Activated naive CD8-positive, alpha-beta T cell (primary cell): ENCODE measurements around the gene DPH5.
A peak's percentile ranks its signal among the peaks of the same experiment; 100 is the strongest.
"Not testable (repeated sequence)": the region's sequence is repeated elsewhere in the genome, so short reads cannot be mapped to it uniquely, and the experiment has no call there.

Experiments used
- H3K27ac Mint-ChIP-seq: one replicate; pipeline ENCODE4 v1.8.0; 2021; ENCODE audit warnings: mixed read lengths
- H3K27me3 Mint-ChIP-seq: one replicate; pipeline ENCODE4 v1.8.0; 2021; ENCODE audit warnings: mixed read lengths
- H3K36me3 Mint-ChIP-seq: one replicate; pipeline ENCODE4 v1.8.0; 2021; ENCODE audit warnings: mixed read lengths
- H3K4me1 Mint-ChIP-seq: one replicate; pipeline ENCODE4 v1.8.0; 2021; ENCODE audit warnings: low read depth, mixed read lengths
- H3K4me3 Mint-ChIP-seq: one replicate; pipeline ENCODE4 v1.8.0; 2021; ENCODE audit warnings: mild to moderate bottlenecking, mixed read lengths
- H3K9me3 Mint-ChIP-seq: one replicate; pipeline ENCODE4 v1.8.0; 2021; ENCODE audit warnings: low read depth, mixed read lengths

The DPH5 gene

DNA sequence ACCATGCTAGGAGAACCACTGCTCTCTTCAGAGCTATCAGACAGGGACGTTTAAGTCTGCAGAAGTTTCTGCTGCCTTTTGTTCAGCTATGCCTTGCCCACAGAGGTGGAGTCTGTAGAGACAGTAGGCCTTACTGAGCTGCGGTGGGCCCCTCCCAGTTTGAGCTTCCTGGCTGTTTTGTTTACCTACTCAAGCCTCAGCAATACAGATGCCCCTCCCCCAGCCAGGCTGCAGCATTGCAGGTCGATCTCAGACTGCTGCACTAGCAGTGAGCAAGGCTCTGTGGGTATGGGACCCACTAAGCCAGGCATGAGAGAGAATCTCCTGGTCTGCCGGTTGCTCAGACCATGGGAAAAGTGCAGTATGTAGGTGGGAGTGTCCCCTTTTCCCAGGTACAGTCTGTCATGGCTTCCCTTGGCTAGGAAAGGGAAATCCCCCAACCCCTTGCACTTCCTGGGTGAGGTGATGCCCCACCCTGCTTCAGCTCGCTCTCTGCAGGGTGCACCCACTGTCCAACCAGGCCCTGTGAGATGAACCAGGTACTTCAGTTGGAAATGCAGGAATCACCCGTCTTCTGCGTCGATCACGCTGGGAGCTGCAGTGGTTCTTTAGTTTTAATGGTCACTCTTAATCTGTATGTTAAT lies 75.9 kb downstream of the DPH5 start:
- H3K9me3 Mint-ChIP-seq: peaks cover 24% of the 10 kb centered on the region
- not testable (repeated sequence) for H3K4me3 Mint-ChIP-seq, H3K27me3 Mint-ChIP-seq
- H3K4me1 Mint-ChIP-seq: peaks cover 74% of the 10 kb centered on the region
- peaks cover 76% of the 10 kb centered on the region for H3K36me3 Mint-ChIP-seq
- H3K27ac Mint-ChIP-seq: peak overlapping the region; percentile 72

- H3K4me1 Mint-ChIP-seq: peaks cover 72% of the 10 kb centered on the region
Measured at GRCh38 chr1:100948721-100949405, 76.7 kb downstream of the DPH5 start.

DNA sequence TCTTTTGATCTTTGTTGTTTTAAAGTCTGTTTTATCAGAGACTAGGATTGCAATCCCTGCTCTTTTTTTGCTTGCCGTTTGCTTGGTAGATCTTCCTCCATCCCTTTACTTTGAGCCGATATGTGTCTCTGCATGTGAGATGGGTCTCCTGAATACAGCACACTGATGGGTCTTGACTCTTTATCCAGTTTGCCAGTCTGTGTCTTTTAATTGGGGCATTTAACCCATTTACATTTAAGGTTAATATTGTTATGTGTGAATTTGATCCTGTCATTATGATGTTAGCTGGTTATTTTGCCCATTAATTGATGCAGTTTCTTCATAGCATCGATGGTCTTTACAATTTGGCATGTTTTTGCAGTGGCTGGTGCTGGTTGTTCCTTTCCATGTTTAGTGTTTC lies 77.8 kb downstream of the DPH5 start:
- H3K4me3 Mint-ChIP-seq, H3K27me3 Mint-ChIP-seq, H3K27ac Mint-ChIP-seq: not testable (repeated sequence)
- H3K4me1 Mint-ChIP-seq: peaks cover 71% of the 10 kb centered on the region
- H3K36me3 Mint-ChIP-seq: peaks cover 74% of the 10 kb centered on the region
- H3K9me3 Mint-ChIP-seq: peaks cover 24% of the 10 kb centered on the region

More at GRCh38 chr1:100948721-100949405, 76.7 kb downstream of the DPH5 start:
- peaks cover 75% of the 10 kb centered on the region for H3K36me3 Mint-ChIP-seq
- H3K27ac Mint-ChIP-seq: peak overlapping the region; percentile 72
- H3K4me3 Mint-ChIP-seq: peak overlapping the region; percentile 61
- H3K27me3 Mint-ChIP-seq: not testable (repeated sequence)
- H3K9me3 Mint-ChIP-seq: peaks cover 24% of the 10 kb centered on the region

- not testable (repeated sequence) for H3K27ac Mint-ChIP-seq, H3K4me3 Mint-ChIP-seq, H3K27me3 Mint-ChIP-seq
- peaks cover 24% of the 10 kb centered on the region for H3K9me3 Mint-ChIP-seq
- H3K36me3 Mint-ChIP-seq: peaks cover 69% of the 10 kb centered on the region
- H3K4me1 Mint-ChIP-seq: peaks cover 75% of the 10 kb centered on the region
Measured at GRCh38 chr1:100946064-100946463, 79.5 kb downstream of the DPH5 start.

- Mint-ChIP-seq H3K27me3 (no peaks in the 10 kb centered on the region), H3K27ac (peak overlapping the region; percentile 50), H3K36me3 (peaks cover 72% of the 10 kb centered on the region), H3K4me3 (peak overlapping the region; percentile 46), H3K9me3 (peaks cover 19% of the 10 kb centered on the region), H3K4me1 (peaks cover 61% of the 10 kb centered on the region)
Measured at GRCh38 chr1:100943533-100943932, 82.1 kb downstream of the DPH5 start.

DNA sequence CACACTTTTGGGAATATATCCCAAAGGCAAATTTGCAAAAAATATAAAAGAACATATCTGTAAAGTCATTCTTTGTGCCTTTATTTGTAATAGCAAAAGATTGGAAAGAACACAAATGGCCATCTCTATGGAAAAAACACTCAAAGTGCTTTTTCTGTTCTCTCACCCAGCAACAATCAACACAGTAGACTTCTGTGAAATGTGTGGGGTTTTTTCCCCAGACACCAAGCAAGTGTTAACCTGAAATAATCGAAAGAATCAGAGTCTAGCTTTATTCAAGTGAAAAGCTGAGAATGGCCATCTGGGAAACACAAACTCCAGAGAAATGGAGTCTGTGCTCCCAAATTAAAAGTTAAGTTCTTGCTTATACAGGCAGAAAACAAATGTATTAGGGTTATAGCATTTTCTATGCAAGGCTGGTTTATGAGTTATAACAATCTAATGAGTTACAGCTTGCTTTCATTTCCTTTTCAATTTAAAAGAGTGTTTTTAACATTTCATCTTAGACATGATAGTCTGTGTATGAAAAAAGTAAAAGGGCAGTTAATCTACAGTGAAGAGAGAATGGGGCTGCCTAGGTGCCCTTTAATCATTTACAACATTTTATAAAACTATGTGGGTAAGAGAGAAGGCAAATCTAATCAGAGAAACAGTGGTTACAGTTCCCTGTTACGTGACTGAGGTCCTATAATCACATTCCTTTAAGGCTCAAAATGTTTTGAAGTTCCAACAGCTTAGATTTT lies 83.1 kb downstream of the DPH5 start:
- Mint-ChIP-seq H3K9me3 (peaks cover 11% of the 10 kb centered on the region), H3K36me3 (peaks cover 72% of the 10 kb centered on the region), H3K4me1 (peaks cover 54% of the 10 kb centered on the region), H3K27me3 (no peaks in the 10 kb centered on the region), H3K4me3 (peak overlapping the region; percentile 68), H3K27ac (peak overlapping the region; percentile 87)

- Mint-ChIP-seq H3K4me3 (peak overlapping the region; percentile 68), H3K4me1 (peaks cover 47% of the 10 kb centered on the region), H3K36me3 (peaks cover 69% of the 10 kb centered on the region), H3K27me3 (no peaks in the 10 kb centered on the region), H3K27ac (peak overlapping the region; percentile 87), H3K9me3 (peaks cover 11% of the 10 kb centered on the region)
Measured at GRCh38 chr1:100941580-100942216, 83.9 kb downstream of the DPH5 start.

DNA sequence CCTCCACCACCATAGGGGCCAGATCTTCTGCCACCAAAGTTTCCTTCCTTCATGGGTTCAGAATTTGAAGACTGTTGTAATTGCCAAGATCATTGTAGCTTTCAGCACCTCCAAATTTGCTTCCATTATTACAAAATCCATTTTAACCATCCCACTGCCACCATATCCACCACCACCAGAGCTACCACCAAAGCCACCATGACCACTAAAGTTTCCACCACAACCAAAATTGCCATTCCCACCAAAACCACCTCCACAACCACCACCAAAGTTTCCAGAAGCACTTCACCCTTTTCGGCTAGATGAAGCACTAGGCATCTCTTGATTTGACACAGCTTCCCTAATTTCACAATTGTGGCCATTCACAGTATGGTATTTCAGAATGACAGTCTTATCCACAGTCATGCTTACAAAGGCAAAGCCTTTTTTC lies 84.5 kb downstream of the DPH5 start:
- Mint-ChIP-seq H3K4me3 (peak overlapping the region; percentile 44), H3K27ac (peak overlapping the region; percentile 83), H3K36me3 (peaks cover 68% of the 10 kb centered on the region), H3K9me3 (peaks cover 11% of the 10 kb centered on the region), H3K4me1 (peaks cover 50% of the 10 kb centered on the region), H3K27me3 (no peaks in the 10 kb centered on the region)
